Lower leg skin (tissue), 4 donors: Measurements from ENCODE around the gene TRMT61A. TPM values are rescaled to one million over a fixed set of nuclear protein-coding genes. Genes with fewer than 3 reads are reported as not detected.

ENCODE experiments used
- DNase-seq, 2 donors: peaks; one replicate each; pipeline ENCODE4 v3.0.0-alpha.2; 2019; ENCODE audit warnings: low spot score in 2 of 2
- H3K4me3 ChIP-seq: fragments of 200-600 bp; sonication (generic); 2 replicates; pipeline ENCODE4 v1.5.1; 2017; ENCODE audit warnings: mild to moderate bottlenecking, low read depth; ENCODE audit not compliant: poor library complexity, severe bottlenecking
- CTCF ChIP-seq, 3 donors: fragments of 450-650 bp; IDR thresholded peaks; one replicate each; pipeline ENCODE4 v1.5.1; 2016; ENCODE audit warnings: antibody characterized with exemption in 3 of 3, mild to moderate bottlenecking in 3 of 3, moderate library complexity in 2 of 3
- POLR2A ChIP-seq, 2 donors: fragments of 450-650 bp; IDR thresholded peaks; one replicate each; pipeline ENCODE4 v1.6.1; 2016 to 2017; ENCODE audit warnings: antibody characterized with exemption in 2 of 2, mild to moderate bottlenecking in 1 of 2, moderate library complexity in 1 of 2
- WGBS, 2 donors: methylation state at CpG; one replicate each; pipeline ENCODE4 v1.1.5; 2018; 5-methylcytosine and 5-hydroxymethylcytosine counted together
- intact Hi-C: fragments of 100-400 bp; cut with DNase I; formaldehyde crosslinking; loops from one replicate; pipeline ENCODE4 v1.15.0; 2023; ENCODE audit warnings: low total_unique reads
- total RNA-seq, 4 donors: library from RNA; depleted of rRNA; stranded (reverse); fragments of >200 nt; gene quantifications; one replicate each; pipeline ENCODE4 v1.1.0, GENCODE V29; 2016

Gene TRMT61A
- total RNA-seq, 4 donors from 2014 or later, result 9.2 to 22.5 (median 16.0) TPM

GRCh38 chr14:103526914-103527248 lies 2.1 kb upstream of the TRMT61A start:
- WGBS, 2 donors, result 88 to 92% methylated on average over 1 of the region's 1 CpG
- H3K4me3 ChIP-seq, result no peak overlapping the region
- no peak for DNase-seq
- intact Hi-C loops, result no loop called here
- TF ChIP-seq POLR2A (IDR thresholded peaks at IDR 0.05), result no peak
- no peak for TF ChIP-seq CTCF (IDR thresholded peaks at IDR 0.05)

GRCh38 chr14:103527408-103528145 lies 1.4 kb upstream of the TRMT61A start:
- TF ChIP-seq POLR2A (IDR thresholded peaks at IDR 0.05), result no peak
- no peak for TF ChIP-seq CTCF (IDR thresholded peaks at IDR 0.05)
- intact Hi-C loops, result no loop called here
- WGBS, 2 donors, result 67 to 78% methylated on average over 14 of the region's 14 CpGs

GRCh38 chr14:103528146-103528586 lies 830 bp upstream of the TRMT61A start:
- no peak for TF ChIP-seq CTCF (IDR thresholded peaks at IDR 0.05)
- no peak for TF ChIP-seq POLR2A (IDR thresholded peaks at IDR 0.05)
- intact Hi-C loops, result no loop called here
- WGBS, 2 donors, result 31 to 45% methylated on average over 10 of the region's 10 CpGs
- peak overlapping the region; percentile 34 for H3K4me3 ChIP-seq
- no peak for DNase-seq

More at GRCh38 chr14:103527408-103528145, 1.4 kb upstream of the TRMT61A start:
- DNase-seq, result no peak
- H3K4me3 ChIP-seq, result no peak overlapping the region

- peak overlapping the region; percentile 58 for H3K4me3 ChIP-seq
- intact Hi-C loops, result no loop called here
- 41 to 56% methylated on average over 34 to 36 of the region's 42 CpGs for WGBS, 2 donors
- no peak for DNase-seq
- no peak for TF ChIP-seq POLR2A (IDR thresholded peaks at IDR 0.05)
- no peak for TF ChIP-seq CTCF (IDR thresholded peaks at IDR 0.05)
Observed at GRCh38 chr14:103529383-103530365, 678 bp downstream of the TRMT61A start.

- intact Hi-C loops, result no loop called here
- WGBS, 2 donors, result 55 to 62% methylated on average over 7 of the region's 7 CpGs
- TF ChIP-seq POLR2A (IDR thresholded peaks at IDR 0.05) (no peak), CTCF (IDR thresholded peaks at IDR 0.05) (no peak)
- DNase-seq, result no peak
- H3K4me3 ChIP-seq, result no peak overlapping the region
Observed at GRCh38 chr14:103530390-103530789, 1.4 kb downstream of the TRMT61A start.
